GM20000 (cell line): ENCODE measurements around the gene IL18BP.

Source experiments
- DNase-seq: peaks from one replicate; pipeline ENCODE4 v3.0.0; 2012; ENCODE audit warnings: low spot score
- CTCF ChIP-seq: IDR thresholded peaks from 2 replicates; pipeline ENCODE4 v1.5.1; 2012; ENCODE audit warnings: mild to moderate bottlenecking, control low read depth; ENCODE audit errors: extremely low read depth, missing control alignments

The IL18BP gene

GRCh38 chr11:72024069-72024754 is 25.5 kb downstream of the IL18BP start:
- DNase-seq = no peak
- no peak for TF ChIP-seq CTCF

- no peak for TF ChIP-seq CTCF
- DNase-seq = no peak
Measured at GRCh38 chr11:72026090-72026489, 27.4 kb downstream of the IL18BP start.

- DNase-seq = no peak
- no peak for TF ChIP-seq CTCF
Measured at GRCh38 chr11:72030472-72031045, 31.9 kb downstream of the IL18BP start.

- DNase-seq = no peak
- no peak for TF ChIP-seq CTCF
Measured at GRCh38 chr11:72036687-72037086, 38.0 kb downstream of the IL18BP start.

- no peak for TF ChIP-seq CTCF
- no peak for DNase-seq
Measured at GRCh38 chr11:72037554-72038311, 39.0 kb downstream of the IL18BP start.

- DNase-seq = no peak
- no peak for TF ChIP-seq CTCF
Measured at GRCh38 chr11:72038491-72038890, 39.8 kb downstream of the IL18BP start.
